Measurements from ENCODE around the gene LENEP. TPM values are rescaled to one million over a fixed set of nuclear protein-coding genes. Genes with fewer than 3 reads are reported as not detected.
A peak's percentile ranks its signal among the peaks of the same experiment; 100 is the strongest.
"Not testable (repeated sequence)": the region's sequence is repeated elsewhere in the genome, so short reads cannot be mapped to it uniquely, and the experiment has no call there.

Gene LENEP
- total RNA-seq, 1 experiment from 2014 or later, result 0.50 TPM

- TF ChIP-seq CTCF (IDR thresholded peaks at IDR 0.05; ENCODE audit: insufficient read depth in 1 of 2, low read depth in 1 of 2, low read length in 1 of 2, severe bottlenecking in 1 of 2, unreplicated experiment in 1 of 2), result no peak
- Histone ChIP-seq H3K4me3 (ENCODE audit: low read depth, low read length) (peak overlapping the region; percentile 82), H3K36me3 (ENCODE audit: control insufficient read depth, insufficient read depth, low read length) (peaks cover 6% of the 10 kb centered on the region), H3K9me3 (no peaks in the 10 kb centered on the region), H3K4me1 (no peaks in the 10 kb centered on the region; the same call in 1 of the 2 replicates), H3K27me3 (replicated peaks; ENCODE audit: control insufficient read depth, insufficient read depth, low read length) (no peaks in the 10 kb centered on the region)
- no peak overlapping the region for H3K4me3 Mint-ChIP-seq (ENCODE audit: unreplicated experiment)
- DNase-seq, result no peak
- H3K27me3 Mint-ChIP-seq (ENCODE audit: insufficient read depth, unreplicated experiment), result no peaks in the 10 kb centered on the region
- ChIA-PET CTCF (interaction anchor here (0.6 to 2.9 kb wide), 9 partner anchors 10 to 101 kb away, joined by 3 to 26 read pairs (median 4); partner anchors contain the start of genes ADAM15, LENEP and PYGO2), POLR2A (interaction anchor here (0.7 to 2.8 kb wide), 13 partner anchors 9 to 28 kb away, joined by 3 to 24 read pairs (median 4); partner anchors contain the start of genes CKS1B, LENEP, PBXIP1 and PYGO2)
- no peak overlapping the region for H3K27ac Mint-ChIP-seq (ENCODE audit: unreplicated experiment)
- intact Hi-C loops (cut with micrococcal nuclease; ENCODE audit: unreplicated experiment), result loop anchor here (1.0 kb wide), 2 partner anchors 10 to 16 kb away; partner anchors contain the start of gene CKS1B
- H3K4me1 Mint-ChIP-seq (ENCODE audit: low read depth, unreplicated experiment), result no peaks in the 10 kb centered on the region
- H3K9me3 Mint-ChIP-seq (ENCODE audit: unreplicated experiment), result no peaks in the 10 kb centered on the region
- no TSS peak for BruUV-seq (replicated peaks)
- peaks cover 65% of the 10 kb centered on the region for H3K36me3 Mint-ChIP-seq (ENCODE audit: insufficient read depth, unreplicated experiment)
These were observed 9.5 kb upstream of the LENEP start for GRCh38 chr1:154983776-154984466.

GRCh38 chr1:154986736-154987135 lies 6.7 kb upstream of the LENEP start:
- BruUV-seq (replicated peaks); H3K27ac Mint-ChIP-seq (ENCODE audit: unreplicated experiment); H3K9me3 ChIP-seq; H3K4me3 Mint-ChIP-seq (ENCODE audit: unreplicated experiment); H3K4me3 ChIP-seq (ENCODE audit: low read depth, low read length); H3K27me3 ChIP-seq (replicated peaks; ENCODE audit: control insufficient read depth, insufficient read depth, low read length); H3K4me1 ChIP-seq; H3K9me3 Mint-ChIP-seq (ENCODE audit: unreplicated experiment); H3K27me3 Mint-ChIP-seq (ENCODE audit: insufficient read depth, unreplicated experiment); intact Hi-C loops (cut with micrococcal nuclease; ENCODE audit: unreplicated experiment); DNase-seq; H3K4me1 Mint-ChIP-seq (ENCODE audit: low read depth, unreplicated experiment); H3K36me3 ChIP-seq (ENCODE audit: control insufficient read depth, insufficient read depth, low read length): not testable (repeated sequence)
- CTCF ChIA-PET, result interaction anchor here (1.0 kb wide), 1 partner anchor 13 kb away, joined by 3 read pairs; no protein-coding TSS in a partner anchor
- H3K36me3 Mint-ChIP-seq (ENCODE audit: insufficient read depth, unreplicated experiment), result peaks cover 51% of the 10 kb centered on the region
- POLR2A ChIA-PET, result interaction anchor here (0.6 kb wide), 1 partner anchor 13 kb away, joined by 5 read pairs; no protein-coding TSS in a partner anchor

- peaks cover 51% of the 10 kb centered on the region for H3K36me3 Mint-ChIP-seq (ENCODE audit: insufficient read depth, unreplicated experiment)
- peaks cover 7% of the 10 kb centered on the region for H3K36me3 ChIP-seq (ENCODE audit: control insufficient read depth, insufficient read depth, low read length)
- intact Hi-C loops (cut with micrococcal nuclease; ENCODE audit: unreplicated experiment), result no loop called here
- no peaks in the 10 kb centered on the region for H3K27me3 Mint-ChIP-seq (ENCODE audit: insufficient read depth, unreplicated experiment)
- H3K27ac Mint-ChIP-seq (ENCODE audit: unreplicated experiment), result no peak overlapping the region
- H3K4me1 ChIP-seq, result no peaks in the 10 kb centered on the region; the same call in 1 of the 2 replicates
- H3K4me3 ChIP-seq (ENCODE audit: low read depth, low read length), result no peak overlapping the region
- no peak overlapping the region for H3K4me3 Mint-ChIP-seq (ENCODE audit: unreplicated experiment)
- no peak for TF ChIP-seq CTCF (IDR thresholded peaks at IDR 0.05; ENCODE audit: insufficient read depth in 1 of 2, low read depth in 1 of 2, low read length in 1 of 2, severe bottlenecking in 1 of 2, unreplicated experiment in 1 of 2)
- ChIA-PET POLR2A (no interaction called here), CTCF (interaction anchor here (0.6 to 1.3 kb wide), 4 partner anchors 14 to 64 kb away, joined by 3 to 6 read pairs (median 4); partner anchors contain the start of gene ADAM15)
- no peaks in the 10 kb centered on the region for H3K4me1 Mint-ChIP-seq (ENCODE audit: low read depth, unreplicated experiment)
- no peaks in the 10 kb centered on the region for H3K9me3 ChIP-seq
- DNase-seq, result no peak
- no peaks in the 10 kb centered on the region for H3K27me3 ChIP-seq (replicated peaks; ENCODE audit: control insufficient read depth, insufficient read depth, low read length)
- no peaks in the 10 kb centered on the region for H3K9me3 Mint-ChIP-seq (ENCODE audit: unreplicated experiment)
- no TSS peak for BruUV-seq (replicated peaks)
These were observed 6.1 kb upstream of the LENEP start for GRCh38 chr1:154987326-154987725.

All from Caco-2 (cell line).